Measurements from ENCODE around the gene EYA4.

- TF ChIP-seq POLR2AphosphoS5 (IDR thresholded peaks at IDR 0.05; ENCODE audit: low read depth, low read length) = no peak
- no peak for TF ChIP-seq POLR2A (IDR thresholded peaks at IDR 0.05; ENCODE audit: low read depth, low read length)
Observed at GRCh38 chr6:133359760-133360159, 118.6 kb downstream of the EYA4 start.

Measured in GM12892 (cell line).